ENCODE measurements around the gene MTUS2.

GRCh38 chr13:29156136-29156535 is 336.0 kb downstream of the MTUS2 start:
- TF ChIP-seq POLR2A (IDR thresholded peaks at IDR 0.05), result no peak
- TF ChIP-seq CTCF (IDR thresholded peaks at IDR 0.05), result no peak

Data from stomach (tissue), 4 donors.